Right cardiac atrium (tissue), 5 donors: ENCODE data around the gene MT4. TPM values are rescaled to one million over a fixed set of nuclear protein-coding genes. Genes with fewer than 3 reads are reported as not detected.

ENCODE experiments used
- ATAC-seq, 2 donors: fragments of 200-7000 bp; cut with Tn5 transposase; one replicate each; pipeline versions ENCODE4 v1.8.0 to v1.9.1; 2020; ENCODE audit warnings: moderate library complexity in 2 of 2, mild to moderate bottlenecking in 1 of 2
- DNase-seq, 3 donors: peaks; one replicate each; pipeline ENCODE4 v3.0.0-alpha.2; 2020
- H3K27ac ChIP-seq: one replicate; pipeline ENCODE4 v1.5.1; 2013; ENCODE audit warnings: mild to moderate bottlenecking, low read length, control low read depth, moderate library complexity
- H3K27me3 ChIP-seq: one replicate; pipeline ENCODE4 v1.6.1; 2013; ENCODE audit not compliant: control insufficient read depth, insufficient read depth
- H3K4me1 ChIP-seq: one replicate; pipeline ENCODE4 v1.6.1; 2013; ENCODE audit warnings: low read length; ENCODE audit not compliant: control insufficient read depth, insufficient read depth
- H3K4me3 ChIP-seq: one replicate; pipeline ENCODE4 v1.5.1; 2013; ENCODE audit warnings: low read length, control low read depth
- H3K9me3 ChIP-seq: one replicate; pipeline ENCODE4 v1.6.1; 2013; ENCODE audit warnings: low read length; ENCODE audit not compliant: control insufficient read depth
- WGBS: extraction: QIAGEN DNeasy Blood & Tissue Kit; methylation state at CpG from one replicate; pipeline ENCODE4 v1.1.7; 2013; 5-methylcytosine and 5-hydroxymethylcytosine counted together
- intact Hi-C, 4 donors: fragments of 100-400 bp; cut with DNase I; formaldehyde crosslinking; loops; one replicate each; pipeline versions ENCODE4 v1.11.0 to v1.14.0; 2022 to 2023
- polyA plus RNA-seq: library from polyadenylated mRNA; stranded (reverse); fragments of 200-250 nt; gene quantifications from one replicate; pipeline ENCODE4 v1.2.3, GENCODE V29; 2013
- total RNA-seq, 4 donors: library from RNA; stranded (reverse); fragmentation: NEBNext Ultra II Directional; extraction: Animal tissue kit (Norgen Biotek cat#: 25700); gene quantifications; one replicate each; pipeline ENCODE4 v1.2.1, GENCODE V29; 2021
- donor health status: healthy with polysubstance abuse.
- donor health status: DM: no; HTN: yes; CAD: no.
- donor health status: DM: no; HTN: no; CAD: no.
- donor health status: DM: no; HTN: yes; CAD: no; lungs with severe emphysema.
- donor health status: DM: yes; HTN: yes; CAD: no.

Gene MT4
- total and polyA plus RNA-seq, 5 donors = not detected

- peaks cover 9% of the 10 kb centered on the region for H3K4me1 ChIP-seq
- H3K9me3 ChIP-seq = no peaks in the 10 kb centered on the region
- H3K4me3 ChIP-seq = no peak overlapping the region
- H3K27me3 ChIP-seq = no peaks in the 10 kb centered on the region
- WGBS = 81% methylated on average over 1 of the region's 1 CpG
- peak overlapping the region; percentile 92 for H3K27ac ChIP-seq
- DNase-seq (no peak), ATAC-seq (no peak)
- intact Hi-C loops = loop anchor here in 2 of 4 donors (10.0 kb wide), 2 partner anchors 89 to 99 kb away; no protein-coding TSS in a partner anchor
Observed at GRCh38 chr16:56605475-56605874, 40.6 kb downstream of the MT4 start.

DNA sequence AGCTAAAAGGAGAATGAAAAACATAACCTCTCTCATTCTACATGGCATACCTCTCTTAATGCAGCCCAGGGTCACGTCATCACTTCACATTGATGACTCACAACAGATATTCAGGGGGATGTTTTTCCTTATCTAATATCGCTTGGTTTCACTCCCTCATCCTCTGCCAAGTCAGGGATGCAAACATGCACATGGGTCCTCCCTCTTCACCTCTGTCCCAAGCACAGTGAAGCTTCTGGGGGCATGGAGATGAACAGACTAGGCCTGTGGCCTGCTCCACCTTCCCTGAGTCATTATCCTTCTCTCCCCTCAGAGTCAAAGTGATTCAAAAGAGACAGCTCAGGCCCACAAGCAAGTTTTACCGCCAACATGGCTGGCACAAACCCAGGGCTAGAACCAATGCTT is 41.2 kb downstream of the MT4 start:
- intact Hi-C loops = loop anchor here in 2 of 4 donors (10.0 kb wide), 2 partner anchors 89 to 99 kb away; no protein-coding TSS in a partner anchor
- 35% methylated on average over 3 of the region's 3 CpGs for WGBS
- peaks cover 10% of the 10 kb centered on the region for H3K4me1 ChIP-seq
- no peak overlapping the region for H3K4me3 ChIP-seq
- no peaks in the 10 kb centered on the region for H3K27me3 ChIP-seq
- H3K27ac ChIP-seq = peak overlapping the region; percentile 92
- no peaks in the 10 kb centered on the region for H3K9me3 ChIP-seq
- ATAC-seq (no peak), DNase-seq (peak; percentile 63 to 85 (median 67))

GRCh38 chr16:56606476-56607108 is 41.7 kb downstream of the MT4 start:
- 41% methylated on average over 8 of the region's 8 CpGs for WGBS
- ATAC-seq = peak; percentile 1 to 3
- Histone ChIP-seq H3K27ac (peak overlapping the region; percentile 92), H3K4me1 (peaks cover 15% of the 10 kb centered on the region), H3K27me3 (no peaks in the 10 kb centered on the region), H3K9me3 (no peaks in the 10 kb centered on the region), H3K4me3 (no peak overlapping the region)
- intact Hi-C loops = loop anchor here in 2 of 4 donors (10.0 kb wide), 2 partner anchors 88 to 98 kb away; no protein-coding TSS in a partner anchor
- DNase-seq = peak in 2 of 3 donors; percentile 29 to 67

DNA sequence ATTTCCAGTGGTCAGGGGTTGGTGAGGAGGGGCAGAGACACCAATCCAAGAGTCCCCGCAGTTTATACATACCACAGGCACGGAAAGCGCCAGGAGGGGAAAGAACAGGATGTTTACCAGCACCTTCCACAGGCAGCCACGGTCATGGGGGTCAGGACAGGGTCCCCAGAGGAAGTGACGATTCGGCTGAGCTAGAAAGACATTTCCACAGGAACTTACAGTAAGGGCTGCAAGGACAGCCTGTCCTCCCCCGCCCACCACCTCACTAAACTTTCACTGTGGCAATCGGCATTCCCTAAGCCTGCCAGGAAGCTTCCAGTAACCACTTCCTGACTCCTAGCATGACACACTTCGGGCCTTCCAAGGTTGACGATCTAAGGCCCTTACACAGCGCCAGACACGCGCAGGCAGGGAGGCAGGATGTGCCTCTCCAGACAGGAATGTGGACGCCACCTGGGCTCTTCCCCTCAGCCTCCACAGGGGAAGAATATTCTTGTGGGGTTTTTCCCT is 42.3 kb downstream of the MT4 start:
- peak; percentile 21 to 68 for ATAC-seq
- DNase-seq = peak; percentile 75 to 85 (median 85)
- Histone ChIP-seq H3K27me3 (no peaks in the 10 kb centered on the region), H3K27ac (peak overlapping the region; percentile 92), H3K9me3 (no peaks in the 10 kb centered on the region), H3K4me1 (peaks cover 17% of the 10 kb centered on the region), H3K4me3 (no peak overlapping the region)
- intact Hi-C loops = loop anchor here in 2 of 4 donors (10.0 kb wide), 2 partner anchors 88 to 98 kb away; no protein-coding TSS in a partner anchor
- 45% methylated on average over 14 of the region's 14 CpGs for WGBS

DNA sequence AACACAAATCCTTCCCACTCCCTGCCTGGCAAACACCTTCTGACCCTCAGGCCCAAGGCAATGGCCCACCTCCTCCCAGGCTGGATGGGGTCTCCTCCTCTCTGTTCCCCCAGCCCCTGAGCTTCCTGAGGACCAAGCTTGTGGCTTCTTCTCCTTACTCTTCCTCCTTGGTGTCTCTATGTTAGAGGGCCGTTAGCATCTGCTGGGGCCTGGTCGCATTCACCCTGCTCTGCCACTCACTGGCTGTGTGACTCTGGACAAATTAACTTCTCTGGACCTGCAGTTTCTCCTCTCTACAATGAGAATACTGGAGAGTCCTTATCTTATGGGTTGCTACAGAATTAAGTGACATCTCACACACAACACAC is 42.8 kb downstream of the MT4 start:
- ATAC-seq (no peak), DNase-seq (no peak)
- H3K9me3 ChIP-seq = no peaks in the 10 kb centered on the region
- H3K27me3 ChIP-seq = no peaks in the 10 kb centered on the region
- no peak overlapping the region for H3K4me3 ChIP-seq
- H3K4me1 ChIP-seq = peaks cover 17% of the 10 kb centered on the region
- H3K27ac ChIP-seq = peak overlapping the region; percentile 92
- intact Hi-C loops = loop anchor here in 3 of 4 donors (2.0 to 10.0 kb wide), 3 partner anchors 17 to 97 kb away; partner anchors contain the start of gene MT1E (in 1 of the 3)
- 66% methylated on average over 2 of the region's 2 CpGs for WGBS

GRCh38 chr16:56608043-56608875 is 43.4 kb downstream of the MT4 start, which contains the start of gene MT2A:
Gene MT2A (plus strand): TSS chr16:56608584. CDS start chr16:56608656, 72 bp downstream.
- intact Hi-C loops = loop anchor here in 3 of 4 donors (2.0 to 10.0 kb wide), 3 partner anchors 17 to 97 kb away; partner anchors contain the start of gene MT1E (in 1 of the 3)
- peak within 1 kb of the TSS; percentile 92 for H3K27ac ChIP-seq
- no peaks in the 10 kb centered on the region for H3K27me3 ChIP-seq
- H3K4me1 ChIP-seq = peaks cover 17% of the 10 kb centered on the region
- peak within 1 kb of the TSS; percentile 68 for H3K4me3 ChIP-seq
- no peaks in the 10 kb centered on the region for H3K9me3 ChIP-seq
- 5% methylated on average over 62 of the region's 62 CpGs for WGBS
- DNase-seq (peak; percentile 96 to 99 (median 98)), ATAC-seq (peak; percentile 88 to 90)

DNA sequence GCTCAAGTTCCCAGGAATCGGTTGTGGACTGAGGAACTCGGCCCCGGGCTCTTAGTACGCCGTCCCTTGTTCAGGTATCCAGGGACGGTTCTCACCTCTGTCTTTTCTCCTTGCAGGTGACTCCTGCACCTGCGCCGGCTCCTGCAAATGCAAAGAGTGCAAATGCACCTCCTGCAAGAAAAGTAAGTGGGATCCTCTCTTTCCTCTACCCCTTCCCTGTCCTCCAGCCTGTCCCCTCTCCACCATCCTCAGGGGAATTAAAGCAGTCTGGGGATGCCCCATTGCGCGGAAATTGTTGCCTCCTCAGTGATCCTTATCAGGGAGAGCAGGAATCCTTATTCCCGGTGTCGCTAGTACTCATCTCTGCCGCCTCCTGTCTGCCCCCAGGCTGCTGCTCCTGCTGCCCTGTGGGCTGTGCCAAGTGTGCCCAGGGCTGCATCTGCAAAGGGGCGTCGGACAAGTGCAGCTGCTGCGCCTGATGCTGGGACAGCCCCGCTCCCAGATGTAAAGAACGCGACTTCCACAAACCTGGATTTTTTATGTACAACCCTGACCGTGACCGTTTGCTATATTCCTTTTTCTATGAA is 44.1 kb downstream of the MT4 start:
- H3K9me3 ChIP-seq = no peaks in the 10 kb centered on the region
- intact Hi-C loops = loop anchor here in 3 of 4 donors (2.0 to 10.0 kb wide), 3 partner anchors 16 to 96 kb away; partner anchors contain the start of gene MT1E (in 1 of the 3)
- no peaks in the 10 kb centered on the region for H3K27me3 ChIP-seq
- no peak for ATAC-seq
- H3K4me3 ChIP-seq = peak overlapping the region; percentile 68
- peak overlapping the region; percentile 90 for H3K27ac ChIP-seq
- peaks cover 17% of the 10 kb centered on the region for H3K4me1 ChIP-seq
- 1% methylated on average over 21 of the region's 21 CpGs for WGBS
- DNase-seq = peak in 2 of 3 donors; percentile 23 to 67

DNA sequence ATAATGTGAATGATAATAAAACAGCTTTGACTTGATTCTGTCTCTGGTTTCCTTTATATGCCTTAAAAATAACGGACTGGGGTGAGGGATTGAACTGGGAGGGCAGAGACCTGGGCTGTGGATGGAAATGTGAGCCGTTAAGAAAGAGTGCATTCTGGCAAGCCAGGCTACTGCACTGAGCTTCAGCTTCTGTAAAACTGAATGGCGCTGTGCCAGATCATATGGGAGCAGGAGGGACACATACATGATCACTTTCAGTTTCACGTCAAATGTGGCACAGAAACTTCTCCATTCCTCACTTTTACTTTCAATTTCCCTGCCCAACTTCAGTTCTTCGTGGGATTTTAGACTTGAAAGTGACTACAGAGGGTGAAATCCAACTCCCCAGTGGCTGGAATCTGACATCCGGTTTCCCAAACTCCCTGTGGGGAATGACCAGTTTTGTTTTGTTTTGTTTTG is 44.6 kb downstream of the MT4 start:
- peak in 2 of 3 donors; percentile 60 to 80 for DNase-seq
- peaks cover 17% of the 10 kb centered on the region for H3K4me1 ChIP-seq
- peak overlapping the region; percentile 90 for H3K27ac ChIP-seq
- peak overlapping the region; percentile 68 for H3K4me3 ChIP-seq
- under 1% methylated on average over 6 of the region's 6 CpGs for WGBS
- ATAC-seq = peak in 1 of 2 donors; percentile 3
- H3K9me3 ChIP-seq = no peaks in the 10 kb centered on the region
- intact Hi-C loops = loop anchor here in 3 of 4 donors (2.0 to 10.0 kb wide), 3 partner anchors 15 to 95 kb away; partner anchors contain the start of gene MT1E (in 1 of the 3)
- no peaks in the 10 kb centered on the region for H3K27me3 ChIP-seq

DNA sequence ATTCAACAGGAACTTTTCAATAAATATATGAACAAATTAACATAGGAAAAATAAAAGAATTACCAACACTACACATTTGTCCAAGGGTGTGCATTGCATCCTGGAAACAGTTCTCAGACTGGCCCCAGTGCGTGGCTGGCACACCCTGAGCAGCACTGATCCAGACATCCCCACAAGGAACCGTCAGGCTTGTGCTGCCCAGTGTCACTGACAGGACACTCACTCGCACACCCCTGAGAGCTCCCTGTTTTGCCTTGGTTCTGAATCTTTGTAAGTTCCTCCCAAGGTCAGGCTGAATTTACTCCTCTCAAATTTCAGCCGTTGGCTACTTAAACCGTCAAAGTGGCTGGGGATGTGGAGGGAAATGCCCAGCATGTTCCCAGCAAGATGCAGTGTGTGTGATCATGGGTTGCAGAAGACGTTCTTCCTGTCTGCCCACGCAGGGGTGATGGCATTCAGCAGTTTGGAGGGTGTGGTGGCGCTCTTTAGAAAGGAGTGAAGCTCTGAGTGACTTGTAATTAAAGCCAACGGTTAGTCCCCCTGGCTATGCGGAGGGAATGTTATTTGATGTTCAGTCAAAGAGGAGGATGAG is 45.2 kb downstream of the MT4 start:
- 15% methylated on average over 10 of the region's 10 CpGs for WGBS

GRCh38 chr16:56610609-56611111 is 45.8 kb downstream of the MT4 start:
- peaks cover 17% of the 10 kb centered on the region for H3K4me1 ChIP-seq
- no peak overlapping the region for H3K4me3 ChIP-seq
- ATAC-seq (peak in 1 of 2 donors; percentile 2), DNase-seq (peak in 1 of 3 donors; percentile 22)
- intact Hi-C loops = no loop called here
- peak overlapping the region; percentile 92 for H3K27ac ChIP-seq
- no peaks in the 10 kb centered on the region for H3K9me3 ChIP-seq
- H3K27me3 ChIP-seq = no peaks in the 10 kb centered on the region
- WGBS = 18% methylated on average over 2 of the region's 2 CpGs

More for the DNA sequence above, 45.2 kb downstream of the MT4 start:
- Histone ChIP-seq H3K4me3 (no peak overlapping the region), H3K9me3 (no peaks in the 10 kb centered on the region), H3K4me1 (peaks cover 17% of the 10 kb centered on the region), H3K27me3 (no peaks in the 10 kb centered on the region), H3K27ac (peak overlapping the region; percentile 92)
- intact Hi-C loops = no loop called here
- peak in 1 of 2 donors; percentile 6 for ATAC-seq
- DNase-seq = peak; percentile 57 to 77 (median 77)
